Spleen (tissue), 13 donors: Measurements from ENCODE around the gene TMEM255A. TPM values are rescaled to one million over a fixed set of nuclear protein-coding genes. Genes with fewer than 3 reads are reported as not detected.

Source experiments
- DNase-seq: peaks from one replicate; pipeline ENCODE4 v3.0.0-alpha.2; 2020
- H3K27ac ChIP-seq, 8 donors: fragments of 200-600 bp; sonication (generic) in 7 of 8; 1 replicate in 4 of 8; 2 replicates in 4 of 8; pipeline versions ENCODE4 v1.5.0 to v1.8.0; 2016 to 2021; ENCODE audit warnings: inconsistent platforms in 4 of 8, mild to moderate bottlenecking in 4 of 8, moderate library complexity in 1 of 8
- H3K27me3 ChIP-seq, 7 donors: fragments of 200-600 bp; sonication (generic) in 6 of 7; replicated peaks in 1 of 7; 1 replicate in 4 of 7; 2 replicates in 3 of 7; pipeline versions ENCODE4 v1.5.0 to v1.8.0; 2016 to 2021; ENCODE audit warnings: inconsistent platforms in 3 of 7, mild to moderate bottlenecking in 1 of 7
- H3K36me3 ChIP-seq, 6 donors: fragments of 200-600 bp; sonication (generic) in 5 of 6; 1 replicate in 4 of 6; 2 replicates in 2 of 6; pipeline versions ENCODE4 v1.5.0 to v1.8.0; 2016 to 2021; ENCODE audit warnings: inconsistent platforms in 2 of 6
- H3K4me1 ChIP-seq, 6 donors: fragments of 200-600 bp; sonication (generic) in 5 of 6; 1 replicate in 3 of 6; 2 replicates in 3 of 6; pipeline versions ENCODE4 v1.5.0 to v1.8.0; 2016 to 2021; ENCODE audit warnings: inconsistent platforms in 3 of 6
- H3K4me3 ChIP-seq, 8 donors: fragments of 200-600 bp; sonication (generic) in 7 of 8; 1 replicate in 4 of 8; 2 replicates in 4 of 8; pipeline versions ENCODE4 v1.5.0 to v1.8.0; 2016 to 2021; ENCODE audit warnings: inconsistent platforms in 4 of 8, mild to moderate bottlenecking in 4 of 8, moderate library complexity in 2 of 8
- H3K9me3 ChIP-seq, 8 donors: fragments of 200-600 bp; sonication (generic) in 7 of 8; 1 replicate in 4 of 8; 2 replicates in 4 of 8; pipeline versions ENCODE4 v1.5.0 to v1.8.0; 2016 to 2021; ENCODE audit warnings: inconsistent platforms in 4 of 8
- CTCF ChIP-seq, 11 experiments: fragments of 200-600 bp in 7 of 11; fragments of 450-650 bp in 4 of 11; sonication (generic) in 4 of 11; IDR thresholded peaks in 8 of 11; conservative IDR thresholded peaks in 3 of 11; 1 replicate in 7 of 11; 2 replicates in 4 of 11; pipeline versions ENCODE4 v1.4.0 to v1.8.0; 2016 to 2021; ENCODE audit warnings: antibody characterized with exemption in 11 of 11, inconsistent platforms in 4 of 11, mild to moderate bottlenecking in 1 of 11
- POLR2A ChIP-seq, 3 donors: fragments of 450-650 bp; IDR thresholded peaks; one replicate each; pipeline ENCODE4 v1.5.1; 2017; ENCODE audit warnings: antibody characterized with exemption in 3 of 3, mild to moderate bottlenecking in 1 of 3
- POLR2AphosphoS5 ChIP-seq, 3 donors: sonication (generic); formaldehyde crosslinking; IDR thresholded peaks; one replicate each; pipeline ENCODE4 v1.5.1; 2017; ENCODE audit warnings: antibody characterized with exemption in 3 of 3
- WGBS, 5 donors: extraction: QIAGEN DNeasy Blood & Tissue Kit in 3 of 5; methylation state at CpG; one replicate each; pipeline versions ENCODE4 v1.1.5 to v1.1.7; 2013 to 2018; 5-methylcytosine and 5-hydroxymethylcytosine counted together
- intact Hi-C: fragments of 100-400 bp; cut with DNase I; formaldehyde crosslinking; loops from one replicate; pipeline ENCODE4 v1.15.0; 2023; ENCODE audit warnings: low total_unique reads
- long read RNA-seq, 2 donors: transcript quantifications; one replicate each; lab custom pipeline, GENCODE V29; 2026
- polyA plus RNA-seq, 3 donors: library from polyadenylated mRNA; stranded (reverse); fragments of 200-250 nt; gene quantifications; one replicate each; pipeline ENCODE4 v1.2.1, GENCODE V29; 2013
- total RNA-seq, 7 donors: library from RNA; depleted of rRNA in 3 of 7; stranded (reverse); fragments of >200 nt in 3 of 7; fragmentation: NEBNext Ultra II Directional in 4 of 7; extraction: Animal tissue kit (Norgen Biotek cat#: 25700) in 4 of 7; gene quantifications; one replicate each; pipeline versions ENCODE4 v1.1.0 to v1.2.1, GENCODE V29; 2016 to 2021
- donor health status: healthy with polysubstance abuse.
- donor health status: DM: no; HTN: no; CAD: no; lungs with moderate emphysema.
- donor health status: DM: no; HTN: no; CAD: no.
- donor health status: Bipolar disorder and iron deficiency.
- donor health status: healthy.
- donor health status: DM: no; HTN: no; CAD: no.
- donor health status: DM: yes; HTN: yes; CAD: no.

Gene TMEM255A
- total RNA-seq (1 to 10 TPM in 5 of 7 donors, under 1 TPM in 2; 0.46 to 1.8 (median 1.6) TPM), polyA plus RNA-seq (1 to 10 TPM; 1.0 to 2.0 (median 1.4) TPM)
- long read RNA-seq, donor 1, partial matches to known transcripts = 0 of 2 reads
- long read RNA-seq, donor 1, other reads (novel, unspliced or antisense) = 0 of 2 reads
- long read RNA-seq, donor 2 = 0 reads

GRCh38 chrX:120310861-120311726, at the start of gene TMEM255A:
TSS of gene TMEM255A (minus strand) at chrX:120311461. CDS start at chrX:120311309, 152 bp downstream.
- no peak within 1 kb of the TSS for H3K27ac ChIP-seq
- H3K9me3 ChIP-seq = no peaks in the 10 kb centered on the region
- TF ChIP-seq POLR2A (IDR thresholded peaks at IDR 0.05) = no peak
- no peak for TF ChIP-seq POLR2AphosphoS5 (IDR thresholded peaks at IDR 0.05)
- no peak for TF ChIP-seq CTCF (IDR thresholded peaks at IDR 0.05 in 8 of 11, conservative IDR thresholded peaks at IDR 0.05 in 3 of 11)
- H3K4me1 ChIP-seq = peaks cover 0 to 33% (median 16%) of the 10 kb centered on the region in 6 donors
- intact Hi-C loops = no loop called here
- peak within 1 kb of the TSS in 7 of 8 donors; percentile 28 to 62 (median 35) for H3K4me3 ChIP-seq
- H3K27me3 ChIP-seq = peaks cover 0 to 47% (median 20%) of the 10 kb centered on the region in 7 donors
- 2 to 51% (median 6%) methylated on average over 18 to 49 of the region's 49 CpGs for WGBS, 5 donors
- no peaks in the 10 kb centered on the region for H3K36me3 ChIP-seq
- DNase-seq = peak; percentile 77

- no peak for DNase-seq
- Histone ChIP-seq H3K9me3 (no peaks in the 10 kb centered on the region), H3K4me3 (no peak overlapping the region), H3K27me3 (peaks cover 0 to 16% (median 0%) of the 10 kb centered on the region in 7 donors), H3K27ac (no peak overlapping the region), H3K4me1 (no peaks in the 10 kb centered on the region), H3K36me3 (no peaks in the 10 kb centered on the region)
- 68 to 86% (median 75%) methylated on average over 4 to 7 of the region's 7 CpGs for WGBS, 5 donors
- intact Hi-C loops = no loop called here
- TF ChIP-seq POLR2A (IDR thresholded peaks at IDR 0.05) (no peak), CTCF (IDR thresholded peaks at IDR 0.05 in 8 of 11, conservative IDR thresholded peaks at IDR 0.05 in 3 of 11) (no peak), POLR2AphosphoS5 (IDR thresholded peaks at IDR 0.05) (no peak)
Measured at GRCh38 chrX:120358737-120359456, 47.6 kb upstream of the TMEM255A start.

DNA sequence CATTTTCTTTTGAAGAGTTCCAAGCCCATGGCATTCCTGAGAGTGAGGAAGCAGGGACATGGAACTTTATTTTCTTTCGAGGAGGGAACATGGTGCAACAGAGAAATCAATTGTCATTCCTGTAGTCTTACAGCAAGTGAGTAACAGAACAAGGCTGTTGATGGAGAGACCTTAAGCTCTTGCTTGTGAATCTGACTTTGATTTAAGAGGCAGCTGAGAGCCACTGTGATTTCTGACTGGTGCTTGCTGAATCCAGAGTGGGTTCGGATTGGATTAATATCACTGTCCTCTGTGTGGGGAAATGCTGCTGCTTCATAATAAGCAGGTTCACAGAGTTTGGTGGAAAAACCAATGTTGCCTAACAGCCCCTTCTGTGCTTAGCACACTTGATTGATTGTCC, 45.9 kb upstream of the TMEM255A start:
- peaks cover 0 to 16% (median 0%) of the 10 kb centered on the region in 7 donors for H3K27me3 ChIP-seq
- no peak overlapping the region for H3K4me3 ChIP-seq
- DNase-seq = no peak
- WGBS, 5 donors = 53 to 86% (median 78%) methylated on average over 2 of the region's 2 CpGs
- intact Hi-C loops = no loop called here
- H3K9me3 ChIP-seq = no peaks in the 10 kb centered on the region
- H3K4me1 ChIP-seq = no peaks in the 10 kb centered on the region
- no peaks in the 10 kb centered on the region for H3K36me3 ChIP-seq
- H3K27ac ChIP-seq = no peak overlapping the region
- TF ChIP-seq POLR2A (IDR thresholded peaks at IDR 0.05) (no peak), POLR2AphosphoS5 (IDR thresholded peaks at IDR 0.05) (no peak), CTCF (IDR thresholded peaks at IDR 0.05 in 8 of 11, conservative IDR thresholded peaks at IDR 0.05 in 3 of 11) (no peak)
